ENCODE measurements around the gene SYS1. TPM values are rescaled to one million over a fixed set of nuclear protein-coding genes. Genes with fewer than 3 reads are reported as not detected.

The SYS1 gene
- total RNA-seq, 1 experiment from 2014 or later = 32.3 TPM

DNA sequence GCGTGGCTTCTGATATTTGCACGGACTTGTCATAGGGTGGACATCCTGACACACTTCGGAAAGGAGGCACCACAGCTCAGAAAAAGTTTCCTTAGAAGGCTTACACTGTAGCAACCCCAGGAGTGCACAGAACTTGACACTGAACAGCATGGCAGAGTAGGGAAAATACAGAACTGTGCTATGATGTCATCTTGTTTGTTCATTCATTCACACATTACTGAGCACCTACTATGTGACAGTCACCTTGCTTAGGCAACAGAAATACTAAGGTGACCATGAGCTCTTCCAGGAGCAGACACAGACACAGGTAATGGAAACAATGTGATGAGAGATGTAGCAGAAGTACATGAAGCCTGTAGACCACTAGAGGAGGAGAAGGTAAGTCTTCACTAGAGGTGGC lies 50.5 kb downstream of the SYS1 start:
- Histone ChIP-seq H3K36me3 (peaks cover 9% of the 10 kb centered on the region), H3K4me3 (no peak overlapping the region), H3K9me3 (no peaks in the 10 kb centered on the region), H3K27me3 (no peaks in the 10 kb centered on the region)
- no peak for DNase-seq

DNA sequence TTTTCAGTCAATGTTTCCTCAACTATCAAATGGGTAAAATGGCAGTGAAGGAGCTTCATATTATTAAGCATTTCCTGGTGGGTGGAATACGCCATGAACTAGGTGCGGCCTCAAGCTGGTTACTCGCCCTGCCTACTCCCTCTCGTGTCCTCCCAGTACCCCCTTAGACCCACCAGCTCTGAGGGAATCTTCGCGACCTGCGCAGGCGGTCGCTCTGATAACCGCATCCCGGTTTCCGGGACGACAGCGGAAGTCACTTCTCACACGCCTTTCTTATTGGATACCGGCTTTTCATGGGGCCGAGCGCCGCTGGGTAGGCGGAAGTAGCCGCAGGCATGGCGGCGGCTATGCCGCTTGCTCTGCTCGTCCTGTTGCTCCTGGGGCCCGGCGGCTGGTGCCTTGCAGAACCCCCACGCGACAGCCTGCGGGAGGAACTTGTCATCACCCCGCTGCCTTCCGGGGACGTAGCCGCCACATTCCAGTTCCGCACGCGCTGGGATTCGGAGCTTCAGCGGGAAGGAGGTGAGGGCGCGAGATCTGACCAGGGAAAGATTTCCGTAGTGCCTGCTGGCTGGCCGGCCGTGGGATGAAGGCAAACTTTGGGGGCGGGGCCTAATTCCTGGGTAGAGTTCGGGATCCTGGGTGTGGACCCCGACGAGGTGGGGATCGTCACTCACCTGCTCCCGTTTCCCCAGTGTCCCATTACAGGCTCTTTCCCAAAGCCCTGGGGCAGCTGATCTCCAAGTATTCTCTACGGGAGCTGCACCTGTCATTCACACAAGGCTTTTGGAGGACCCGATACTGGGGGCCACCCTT lies 53.1 kb downstream of the SYS1 start, which contains the start of gene PIGT:
PIGT (plus strand) TSS at position 320 of the 816 bp plus-strand sequence; CDS start at position 336, 16 bp downstream.
- Histone ChIP-seq H3K4me3 (peak within 1 kb of the TSS; percentile 87), H3K27me3 (no peaks in the 10 kb centered on the region), H3K36me3 (peaks cover 23% of the 10 kb centered on the region), H3K9me3 (no peaks in the 10 kb centered on the region)
- peak; percentile 86 for DNase-seq

DNA sequence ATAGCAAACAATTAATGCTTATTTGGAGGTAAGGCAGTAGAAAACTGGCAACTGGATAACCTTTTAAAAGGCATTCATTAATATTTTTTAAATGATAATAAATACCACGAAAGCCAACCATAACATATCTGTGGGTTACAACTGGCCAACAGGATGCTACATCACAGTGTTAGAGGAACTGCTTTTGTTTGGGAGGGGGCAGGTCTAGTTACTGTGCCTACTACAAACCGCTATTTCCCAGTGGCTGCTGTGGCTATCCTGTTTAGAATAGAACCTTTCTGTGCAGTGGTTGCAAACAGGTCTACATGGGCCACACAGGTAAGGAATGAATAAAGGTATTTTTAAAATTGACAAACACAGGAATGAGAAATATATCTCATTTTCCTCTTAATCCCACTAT lies 54.0 kb downstream of the SYS1 start:
- H3K9me3 ChIP-seq = no peaks in the 10 kb centered on the region
- no peaks in the 10 kb centered on the region for H3K27me3 ChIP-seq

More for the DNA sequence above, 54.0 kb downstream of the SYS1 start:
- Histone ChIP-seq H3K36me3 (peaks cover 31% of the 10 kb centered on the region), H3K4me3 (peak overlapping the region; percentile 87)
- DNase-seq = no peak

Other genes with a start within 250 kb of the SYS1 start
- gene WFDC5, start 248.0 kb upstream of the SYS1 start, total RNA-seq (2014; rRNA removed; shearing (Covaris generic); ENCODE audit: low replicate concordance) = not detected in 2 replicates
- gene WFDC12, start 238.7 kb upstream of the SYS1 start, total RNA-seq (2014; rRNA removed; shearing (Covaris generic); ENCODE audit: low replicate concordance) = not detected in 2 replicates
- not detected in 2 replicates for gene PI3, start 188.3 kb upstream of the SYS1 start, total RNA-seq (2014; rRNA removed; shearing (Covaris generic); ENCODE audit: low replicate concordance)
- gene SEMG1, start 156.1 kb upstream of the SYS1 start, total RNA-seq (2014; rRNA removed; shearing (Covaris generic); ENCODE audit: low replicate concordance) = not detected in 2 replicates
- not detected in 2 replicates for gene SEMG2, start 141.8 kb upstream of the SYS1 start, total RNA-seq (2014; rRNA removed; shearing (Covaris generic); ENCODE audit: low replicate concordance)
- gene SLPI, start 108.6 kb upstream of the SYS1 start, total RNA-seq (2014; rRNA removed; shearing (Covaris generic); ENCODE audit: low replicate concordance) = 25.7 and 52.2 TPM in 2 replicates
- not detected in 2 replicates for gene RBPJL, start 56.3 kb upstream of the SYS1 start, total RNA-seq (2014; rRNA removed; shearing (Covaris generic); ENCODE audit: low replicate concordance)
- gene MATN4, start 54.9 kb upstream of the SYS1 start, total RNA-seq (2014; rRNA removed; shearing (Covaris generic); ENCODE audit: low replicate concordance) = not detected in 2 replicates
- gene SDC4, start 14.7 kb upstream of the SYS1 start, total RNA-seq (2014; rRNA removed; shearing (Covaris generic); ENCODE audit: low replicate concordance) = 204 and 214 TPM in 2 replicates
- gene TP53TG5, start 15.2 kb downstream of the SYS1 start, total RNA-seq (2014; rRNA removed; shearing (Covaris generic); ENCODE audit: low replicate concordance) = not detected in 2 replicates
- 17.6 and 25.0 TPM in 2 replicates for gene DBNDD2, start 45.1 kb downstream of the SYS1 start, total RNA-seq (2014; rRNA removed; shearing (Covaris generic); ENCODE audit: low replicate concordance)
- gene PIGT, start 53.0 kb downstream of the SYS1 start, total RNA-seq (2014; rRNA removed; shearing (Covaris generic); ENCODE audit: low replicate concordance) = 35.6 and 66.5 TPM in 2 replicates
- not detected in 2 replicates for gene WFDC2, start 106.6 kb downstream of the SYS1 start, total RNA-seq (2014; rRNA removed; shearing (Covaris generic); ENCODE audit: low replicate concordance)
- not detected in 2 replicates for gene SPINT3, start 152.5 kb downstream of the SYS1 start, total RNA-seq (2014; rRNA removed; shearing (Covaris generic); ENCODE audit: low replicate concordance)
- gene WFDC6, start 176.3 kb downstream of the SYS1 start, total RNA-seq (2014; rRNA removed; shearing (Covaris generic); ENCODE audit: low replicate concordance) = not detected in 2 replicates
- gene EPPIN, start 184.2 kb downstream of the SYS1 start, total RNA-seq (2014; rRNA removed; shearing (Covaris generic); ENCODE audit: low replicate concordance) = not detected in 2 replicates
- not detected in 2 replicates for gene WFDC8, start 216.1 kb downstream of the SYS1 start, total RNA-seq (2014; rRNA removed; shearing (Covaris generic); ENCODE audit: low replicate concordance)

Measured in MG63 (cell line).